Inferior parietal cortex (tissue), 1 donor: ENCODE measurements around the gene BYSL.

Experiments
- DNase-seq: peaks from one replicate; pipeline ENCODE4 v3.0.0-alpha.2; 2016; ENCODE audit errors: extremely low spot score

Gene BYSL

DNA sequence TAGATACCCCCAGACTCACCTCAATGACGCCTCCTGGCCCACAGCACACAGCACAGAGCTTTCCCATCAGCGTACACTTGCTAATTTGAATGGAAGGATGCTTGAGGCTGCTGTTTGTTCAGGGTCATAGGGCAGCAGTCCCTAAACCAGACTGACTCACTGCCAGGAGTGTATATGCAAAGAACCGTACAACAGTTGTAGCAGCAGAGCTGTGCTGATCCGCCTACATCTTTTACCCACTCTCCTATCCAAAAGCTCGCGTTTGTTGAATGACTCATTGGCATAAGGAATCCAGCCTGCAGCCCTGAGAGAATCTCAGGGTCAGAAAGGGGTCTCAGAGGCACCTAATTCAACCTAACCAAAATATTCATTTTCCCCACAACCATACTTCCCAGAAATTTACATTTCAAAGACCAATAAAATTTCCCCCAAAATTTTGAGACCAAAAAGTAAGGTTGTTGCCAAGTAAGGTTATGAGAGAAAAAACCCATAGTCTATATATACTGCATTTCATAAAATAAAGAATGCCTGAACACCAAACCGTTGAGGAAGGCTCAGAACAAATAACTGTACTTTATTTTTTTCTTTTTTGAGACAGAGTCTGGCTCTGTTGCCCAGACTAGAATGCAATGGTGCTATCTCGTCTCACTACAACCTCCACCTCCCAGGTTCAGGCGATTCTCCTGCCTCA, 55.6 kb downstream of the BYSL start:
- no peak for DNase-seq
